Measurements from ENCODE around the gene PHF13.
A peak's percentile ranks its signal among the peaks of the same experiment; 100 is the strongest.
"Not testable (repeated sequence)": the region's sequence is repeated elsewhere in the genome, so short reads cannot be mapped to it uniquely, and the experiment has no call there.

The PHF13 gene

DNA sequence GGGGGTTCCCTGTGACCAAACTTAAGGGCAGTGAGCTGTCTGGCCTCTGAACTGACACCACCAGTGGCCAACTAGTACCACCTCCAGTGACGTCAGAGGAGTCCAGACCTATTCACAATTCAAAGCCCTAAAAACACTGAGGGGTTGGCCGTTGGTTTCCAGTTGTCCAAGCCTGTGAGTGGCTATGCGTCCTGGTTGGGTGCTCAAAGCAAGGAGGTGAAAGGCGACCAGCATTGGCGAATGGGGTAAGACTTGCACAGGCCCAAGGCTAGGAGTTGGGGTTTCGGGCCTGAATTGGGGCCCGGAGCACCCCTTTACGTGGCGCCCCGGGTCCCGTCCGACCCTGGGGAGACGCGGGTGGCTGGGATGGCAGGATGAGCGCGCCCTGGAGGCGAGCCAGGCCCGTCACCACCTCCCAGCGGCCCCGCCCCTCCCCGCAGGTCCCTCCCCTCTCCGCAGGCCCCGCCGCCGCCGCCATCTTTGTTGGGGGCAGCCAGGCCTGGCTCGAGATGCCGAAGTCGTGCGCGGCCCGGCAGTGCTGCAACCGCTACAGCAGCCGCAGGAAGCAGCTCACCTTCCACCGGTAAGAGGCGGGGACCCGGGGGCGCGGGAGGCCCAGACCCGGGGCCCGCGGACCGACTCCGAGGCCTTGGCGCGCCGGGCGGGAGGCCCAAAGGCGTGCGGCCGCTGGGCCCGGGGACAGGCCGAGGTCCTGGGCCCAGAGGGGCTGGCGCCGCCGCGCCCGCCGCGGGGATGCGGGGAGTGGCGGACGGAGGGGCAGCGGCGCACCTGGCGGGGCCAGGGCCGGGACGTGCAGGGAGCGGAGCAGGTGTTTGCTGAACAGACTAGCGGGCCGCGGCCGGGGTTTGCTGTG lies 11.4 kb downstream of the PHF13 start, which contains the start of gene THAP3:
Gene THAP3 (plus strand): TSS at position 159 of the 874 bp plus-strand sequence. CDS start 351 bp downstream, at position 510.
- peak within 1 kb of the TSS; percentile 69 for H3K4me3 ChIP-seq (ENCODE audit: low read depth, low read length)
- DNase-seq (ENCODE audit: low read depth), result no peak

DNA sequence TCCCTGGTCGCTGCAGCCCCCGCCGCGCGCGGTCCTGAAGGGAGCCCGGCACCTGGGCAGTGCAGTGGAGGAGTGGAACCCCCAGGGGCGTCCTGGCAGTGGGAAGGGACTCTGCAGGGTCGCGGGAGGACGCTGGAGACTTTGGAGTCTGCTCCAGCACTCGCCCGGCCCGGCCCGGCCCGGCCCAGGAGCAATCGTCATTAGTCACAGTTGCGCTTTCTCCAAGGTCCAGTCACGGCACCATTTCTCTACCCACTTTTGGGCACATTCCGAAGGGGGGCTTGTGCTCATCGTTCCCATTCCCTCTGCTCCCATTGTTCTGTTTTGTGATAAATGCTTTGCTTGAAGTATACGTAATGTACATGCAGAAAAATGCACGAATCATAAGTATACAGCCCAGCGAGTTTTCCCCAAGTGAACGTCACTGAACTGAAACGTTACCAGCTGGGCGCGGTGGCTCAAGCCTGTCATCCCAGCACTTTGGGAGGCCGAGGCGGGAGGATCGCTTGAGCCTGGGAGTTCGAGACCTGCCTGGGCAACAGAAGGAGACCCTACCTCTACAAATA lies 12.1 kb downstream of the PHF13 start:
- peak overlapping the region; percentile 69 for H3K4me3 ChIP-seq (ENCODE audit: low read depth, low read length)
- DNase-seq (ENCODE audit: low read depth), result no peak

- no peak overlapping the region for H3K4me3 ChIP-seq (ENCODE audit: low read depth, low read length)
- DNase-seq (ENCODE audit: low read depth), result no peak
Measured at GRCh38 chr1:6627031-6627430, 13.5 kb downstream of the PHF13 start.

DNA sequence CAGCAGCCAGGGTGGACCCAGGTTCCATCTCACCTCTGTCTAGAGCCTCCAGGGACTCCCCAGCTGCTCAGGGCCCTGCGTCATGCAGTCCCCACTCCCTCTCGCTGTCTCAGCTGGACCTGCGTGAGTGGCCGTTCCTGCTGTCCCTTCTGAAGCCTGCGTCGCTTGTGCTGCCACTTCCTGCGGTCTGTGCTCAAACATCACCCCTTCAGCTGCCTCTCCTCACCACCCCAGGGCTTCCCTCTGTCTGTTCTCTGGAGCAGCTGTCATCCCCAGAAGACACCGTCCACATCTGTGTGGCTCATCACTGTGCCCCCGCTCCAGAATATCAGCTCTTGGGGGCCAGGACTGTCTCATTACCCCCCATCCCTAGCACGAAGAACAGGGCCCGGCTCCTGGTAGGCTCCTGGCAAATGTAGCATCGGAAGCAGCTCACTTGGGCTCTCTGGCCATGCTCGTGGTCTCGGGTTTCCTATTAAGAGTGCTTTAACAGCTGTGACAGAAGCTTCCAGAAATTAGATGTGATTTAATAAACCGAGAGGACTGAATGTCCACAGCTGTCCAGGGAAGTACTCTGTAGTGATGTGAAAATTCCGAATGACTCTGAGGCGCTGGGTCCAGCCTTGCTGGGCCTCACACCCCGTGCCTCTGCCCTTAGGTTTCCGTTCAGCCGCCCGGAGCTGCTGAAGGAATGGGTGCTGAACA lies 14.5 kb downstream of the PHF13 start:
- DNase-seq (ENCODE audit: low read depth), result no peak
- no peak overlapping the region for H3K4me3 ChIP-seq (ENCODE audit: low read depth, low read length)

DNA sequence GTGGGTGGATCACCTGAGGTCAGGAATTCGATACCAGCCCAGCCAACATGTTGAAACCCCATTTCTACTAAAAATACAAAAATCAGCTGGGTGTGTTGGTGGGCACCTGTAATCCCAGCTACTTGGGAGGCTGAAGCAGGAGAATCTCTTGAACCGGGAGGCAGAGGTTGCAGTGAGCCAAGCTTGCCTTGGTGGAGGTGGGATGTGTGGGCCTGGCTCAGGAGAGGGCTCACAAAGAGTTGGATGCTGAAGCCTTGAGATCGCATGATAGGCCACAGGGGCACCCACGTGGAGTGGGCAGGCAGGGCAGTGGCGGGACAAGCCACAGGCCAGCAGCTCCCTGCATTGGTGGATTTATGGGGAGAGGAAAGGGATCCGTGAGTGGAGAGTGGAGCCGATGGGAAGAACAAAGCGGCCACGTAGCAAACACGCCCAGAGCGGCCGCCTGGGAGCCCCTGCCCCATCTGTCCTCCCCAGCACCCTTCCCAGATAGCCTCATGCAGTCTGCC lies 15.5 kb downstream of the PHF13 start:
- no peak overlapping the region for H3K4me3 ChIP-seq (ENCODE audit: low read depth, low read length)
- DNase-seq (ENCODE audit: low read depth), result no peak

GRCh38 chr1:6630027-6630426 lies 16.5 kb downstream of the PHF13 start:
- H3K4me3 ChIP-seq (ENCODE audit: low read depth, low read length), result no peak overlapping the region
- DNase-seq (ENCODE audit: low read depth), result no peak

DNA sequence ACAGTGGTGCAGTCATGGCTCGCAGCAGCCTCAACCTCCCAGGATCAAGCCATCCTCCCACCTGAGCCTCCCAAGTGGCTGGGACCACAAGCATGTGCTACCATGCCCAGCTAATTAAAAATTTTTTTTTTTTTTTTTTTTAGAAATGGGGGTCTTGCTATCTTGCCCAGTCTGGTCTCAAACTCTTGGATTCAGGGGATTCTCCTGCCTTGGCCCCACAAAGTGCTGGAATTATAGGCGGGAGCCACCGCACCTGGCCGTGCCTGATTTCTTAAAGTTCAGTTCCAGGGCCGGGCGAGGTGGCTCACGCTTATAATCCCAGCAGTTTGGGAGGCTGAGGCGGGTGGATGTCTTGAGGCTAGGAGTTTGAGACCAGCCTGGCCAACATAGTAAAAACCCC lies 17.5 kb downstream of the PHF13 start:
- no peak overlapping the region for H3K4me3 ChIP-seq (ENCODE audit: low read depth, low read length)
- DNase-seq (ENCODE audit: low read depth), result no peak

DNA sequence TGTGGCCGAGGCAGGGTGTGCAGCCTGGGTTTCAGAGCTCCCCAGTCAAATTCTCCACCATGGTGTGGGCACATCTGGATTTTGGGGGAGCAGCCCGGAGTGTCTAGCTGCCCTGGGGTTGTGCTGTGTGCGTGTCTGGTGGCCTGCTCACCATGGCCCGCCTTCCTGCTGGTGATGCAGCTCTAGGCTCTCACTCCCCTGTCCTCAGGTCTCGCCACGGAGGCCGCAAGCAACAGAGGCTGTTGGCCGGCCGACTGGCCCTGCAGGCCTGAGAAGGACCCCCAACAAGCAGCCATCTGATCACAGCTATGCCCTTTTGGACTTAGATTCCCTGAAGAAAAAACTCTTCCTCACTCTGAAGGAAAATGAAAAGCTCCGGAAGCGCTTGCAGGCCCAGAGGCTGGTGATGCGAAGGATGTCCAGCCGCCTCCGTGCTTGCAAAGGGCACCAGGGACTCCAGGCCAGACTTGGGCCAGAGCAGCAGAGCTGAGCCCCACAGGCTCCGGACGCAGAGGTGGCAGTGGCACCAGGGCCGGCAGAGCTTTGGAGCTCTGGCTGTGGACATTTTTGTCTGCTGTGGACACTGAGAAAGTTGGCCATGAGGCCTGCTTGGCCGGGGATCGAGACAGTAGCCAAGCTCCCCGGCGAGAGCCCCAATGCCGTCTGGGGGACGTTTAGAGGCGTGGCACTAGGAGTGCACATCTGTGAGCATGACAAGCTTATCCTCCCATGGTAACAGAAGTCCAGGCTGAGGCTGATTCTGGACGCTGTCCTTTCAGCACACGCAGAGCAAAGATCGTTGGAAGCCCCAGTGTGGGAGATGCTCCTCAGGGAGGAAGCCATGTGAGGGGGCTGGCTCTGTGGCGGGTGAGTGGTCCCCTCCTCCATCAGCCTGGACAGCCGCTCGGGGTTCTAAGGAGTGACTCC lies 19.3 kb downstream of the PHF13 start:
- no peak for DNase-seq (ENCODE audit: low read depth)
- H3K4me3 ChIP-seq (ENCODE audit: low read depth, low read length), result no peak overlapping the region

DNA sequence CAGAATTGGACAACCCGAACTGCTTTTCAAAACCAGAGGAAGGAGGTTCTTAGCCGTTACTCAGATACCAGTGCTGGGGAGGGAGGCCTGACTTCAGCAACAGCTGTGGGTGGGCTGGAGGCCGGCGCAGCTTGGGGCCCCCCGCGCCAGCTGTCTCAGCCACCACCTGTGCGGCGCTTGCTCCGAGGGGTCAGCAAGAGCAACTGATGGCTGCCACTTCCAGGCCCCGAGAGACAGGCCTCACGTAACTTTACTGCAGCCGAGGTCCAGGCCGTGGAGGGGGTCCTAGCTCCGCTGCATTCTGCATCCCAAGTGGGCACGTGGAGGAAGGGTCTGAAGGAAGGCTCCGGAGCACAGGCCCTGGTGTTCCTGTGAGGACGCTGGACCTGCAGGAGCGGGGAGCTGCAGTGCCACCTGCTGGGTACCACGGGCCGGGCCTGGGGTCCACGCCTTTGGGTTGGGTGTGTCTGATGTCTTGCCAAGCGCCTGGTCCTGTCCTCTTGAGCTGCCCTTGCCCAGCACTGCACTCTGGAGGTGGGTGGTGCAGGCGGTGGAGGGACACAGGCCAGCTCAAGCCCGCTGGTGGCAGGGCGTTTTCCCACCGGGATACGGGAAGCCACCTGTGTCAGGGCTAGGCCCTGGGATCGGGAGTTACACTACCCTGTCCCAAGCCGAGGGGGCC lies 21.0 kb downstream of the PHF13 start:
- no peak for DNase-seq (ENCODE audit: low read depth)

DNA sequence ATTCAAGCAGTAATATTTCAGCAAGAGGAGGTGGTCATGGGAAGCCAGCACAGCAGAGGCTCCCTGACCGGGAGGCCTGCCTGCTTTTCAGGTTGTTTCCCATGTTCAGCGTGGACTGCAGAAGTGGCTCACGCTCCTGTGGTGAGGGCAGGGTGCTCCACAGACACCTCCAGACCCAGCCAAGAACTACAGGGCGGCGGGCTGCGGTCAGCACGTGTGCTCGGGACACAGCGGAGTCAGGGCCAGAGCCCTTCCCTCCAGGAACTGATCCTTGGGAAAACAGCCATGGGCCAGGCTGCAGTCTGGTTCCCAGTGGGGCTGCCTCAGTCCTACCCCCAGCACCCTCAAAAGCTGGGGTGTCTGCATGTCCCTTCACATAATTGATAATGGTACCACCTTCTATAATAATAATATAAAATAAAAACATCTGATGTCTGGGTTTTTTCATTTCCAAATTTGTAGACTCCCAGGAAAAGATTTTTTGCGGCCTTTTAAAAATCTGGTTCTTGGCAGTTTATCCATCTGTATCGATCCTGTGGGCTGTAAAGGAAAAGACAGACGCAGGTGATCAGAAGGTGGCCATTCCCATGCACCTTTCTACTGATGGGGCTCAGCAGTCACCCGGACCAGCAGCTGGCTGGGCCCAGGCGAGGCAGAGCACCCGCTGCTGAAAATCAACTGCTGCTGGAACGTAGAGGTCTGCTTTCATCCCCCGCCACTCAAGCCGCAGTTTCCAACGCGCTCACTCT lies 21.8 kb downstream of the PHF13 start:
- no peak overlapping the region for H3K4me3 ChIP-seq (ENCODE audit: low read depth, low read length)
- DNase-seq (ENCODE audit: low read depth), result no peak

More for the DNA sequence above, 21.0 kb downstream of the PHF13 start:
- no peak overlapping the region for H3K4me3 ChIP-seq (ENCODE audit: low read depth, low read length)

DNA sequence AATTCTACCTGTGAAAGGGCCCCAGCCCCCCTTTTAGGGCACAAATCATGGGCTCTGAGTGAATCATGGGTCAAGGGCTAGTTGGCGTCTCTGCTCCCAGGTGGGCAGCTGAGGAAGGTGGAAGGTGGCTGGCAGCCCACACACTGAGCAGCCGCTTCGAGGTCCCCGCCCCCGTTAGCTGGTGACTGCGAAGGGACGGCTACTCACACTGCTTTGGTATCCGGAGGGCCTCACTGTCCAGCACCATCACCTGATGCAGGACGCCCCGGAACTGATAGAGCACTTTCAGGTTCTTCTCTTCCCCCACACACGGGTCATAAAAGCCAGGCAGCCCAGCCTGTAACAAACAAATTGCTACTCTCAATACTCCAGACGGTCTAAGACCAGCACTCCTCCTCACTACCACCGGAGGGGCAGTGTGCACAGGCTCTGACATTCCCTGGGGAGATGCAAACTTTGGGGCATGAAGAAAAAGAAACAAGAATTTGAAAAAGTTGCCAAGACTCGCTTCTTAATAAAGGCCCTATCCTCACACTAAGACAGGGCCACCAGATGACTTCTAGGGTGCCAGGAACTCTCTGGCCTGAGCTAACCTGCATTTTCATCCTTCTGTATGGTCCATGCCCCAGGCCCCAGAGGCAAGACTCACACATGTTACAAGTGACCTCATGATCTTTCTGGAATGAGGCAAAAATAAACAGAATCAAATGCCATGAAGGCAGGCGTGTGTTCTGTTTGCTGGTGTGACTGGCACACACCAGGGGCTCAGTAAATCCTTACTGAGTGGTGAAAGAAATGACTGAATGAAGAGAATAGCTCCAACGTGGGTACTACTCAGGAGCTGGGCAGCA lies 22.6 kb downstream of the PHF13 start:
- no peak overlapping the region for H3K4me3 ChIP-seq (ENCODE audit: low read depth, low read length)
- no peak for DNase-seq (ENCODE audit: low read depth)

GRCh38 chr1:6636778-6637177 lies 23.2 kb downstream of the PHF13 start:
- not testable (repeated sequence) for H3K4me3 ChIP-seq (ENCODE audit: low read depth, low read length); DNase-seq (ENCODE audit: low read depth)

GRCh38 chr1:6637770-6638169 lies 24.2 kb downstream of the PHF13 start:
- DNase-seq (ENCODE audit: low read depth), result no peak
- H3K4me3 ChIP-seq (ENCODE audit: low read depth, low read length), result no peak overlapping the region

DNA sequence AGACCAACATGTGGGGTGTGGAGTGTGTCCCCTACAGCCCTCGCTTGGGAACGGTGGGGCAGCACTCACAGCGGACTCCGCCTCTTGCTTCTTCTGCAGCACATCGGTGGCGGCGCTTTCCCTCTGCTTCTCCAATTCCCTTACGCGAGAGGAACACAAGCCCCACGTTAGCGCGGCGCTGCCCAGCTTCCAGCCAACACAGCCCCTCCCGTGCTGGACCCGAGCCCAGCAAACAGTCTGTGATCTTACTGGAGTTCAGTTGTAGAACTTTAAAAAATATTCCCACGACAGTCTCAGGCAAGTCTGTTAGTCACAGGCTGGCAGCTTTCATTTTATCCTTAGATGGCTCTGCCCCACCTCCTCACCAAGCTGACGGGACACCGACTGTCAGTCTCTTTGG lies 24.7 kb downstream of the PHF13 start:
- H3K4me3 ChIP-seq (ENCODE audit: low read depth, low read length), result no peak overlapping the region
- peak; percentile 43 for DNase-seq (ENCODE audit: low read depth)

- DNase-seq (ENCODE audit: low read depth); H3K4me3 ChIP-seq (ENCODE audit: low read depth, low read length): not testable (repeated sequence)
Measured at GRCh38 chr1:6640867-6641266, 27.3 kb downstream of the PHF13 start.

DNA sequence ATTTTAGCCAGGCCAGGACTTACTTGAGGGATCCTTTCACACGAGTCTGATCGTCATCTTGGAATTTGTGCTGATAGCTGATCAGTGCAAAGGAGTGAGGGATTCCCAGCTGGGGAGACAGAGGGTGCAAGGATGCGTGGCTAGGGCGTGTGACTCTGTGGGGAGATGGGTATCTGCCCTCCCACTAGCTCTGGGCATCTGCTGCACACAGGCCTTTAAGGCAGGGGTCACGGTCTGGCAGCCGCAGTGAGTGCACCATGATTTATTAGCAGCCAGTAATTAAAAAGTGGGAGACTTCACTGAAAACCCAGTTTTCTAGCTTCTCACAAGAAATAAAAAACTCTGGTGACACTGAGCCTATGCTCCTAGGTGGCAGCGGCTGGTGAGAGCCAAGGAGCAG lies 31.5 kb downstream of the PHF13 start:
- no peak overlapping the region for H3K4me3 ChIP-seq (ENCODE audit: low read depth, low read length)

DNA sequence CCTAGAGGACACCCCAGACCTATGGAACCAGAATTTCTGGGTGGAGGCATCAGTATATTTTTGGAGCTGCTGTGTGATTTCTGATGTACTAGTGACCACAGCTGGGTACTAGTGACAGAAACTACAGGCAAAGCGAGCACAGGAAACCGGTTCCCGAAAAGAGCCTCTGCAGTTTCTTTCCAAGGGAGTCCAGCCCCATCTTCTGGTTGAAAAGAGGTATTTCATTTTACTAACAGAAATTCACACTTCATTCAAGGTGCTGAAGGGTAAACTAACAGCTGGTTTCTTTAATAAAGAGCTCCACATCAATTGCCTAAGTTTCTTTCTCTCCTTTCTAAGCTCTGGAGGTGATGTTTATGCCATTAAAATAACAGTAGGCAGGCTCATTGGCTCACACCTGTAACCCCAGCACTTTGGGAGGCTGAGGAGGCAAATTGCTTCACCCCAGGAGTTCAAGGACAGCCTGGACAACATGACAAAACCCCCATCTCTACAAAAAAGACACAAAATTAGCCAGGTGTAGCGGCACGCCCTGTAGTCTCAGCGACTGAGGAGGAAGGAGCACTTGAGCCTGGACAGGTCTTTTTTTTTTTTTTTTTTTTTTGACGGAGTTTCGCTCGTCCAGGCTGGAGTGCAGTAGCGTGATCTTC lies 33.1 kb downstream of the PHF13 start:
- no peak overlapping the region for H3K4me3 ChIP-seq (ENCODE audit: low read depth, low read length)
- DNase-seq (ENCODE audit: low read depth), result no peak

More for the DNA sequence above, 31.5 kb downstream of the PHF13 start:
- no peak for DNase-seq (ENCODE audit: low read depth)
